Measurements from ENCODE around the gene LRP6. TPM values are rescaled to one million over a fixed set of nuclear protein-coding genes. Genes with fewer than 3 reads are reported as not detected.

Gene LRP6
- total and polyA plus RNA-seq, 4 donors = 14.7 to 76.8 (median 23.2) TPM

GRCh38 chr12:12249216-12250050 lies 17.4 kb downstream of the LRP6 start:
- no peak for TF ChIP-seq YY1 (IDR thresholded peaks at IDR 0.05)
- WGBS = 90% methylated on average over 4 of the region's 4 CpGs
- Histone ChIP-seq H3K4me3 (ENCODE audit: low read depth in 1 of 3, low read length in 3 of 3) (no peak overlapping the region), H3K9ac (ENCODE audit: low read depth in 1 of 2, low read length in 2 of 2) (no peak overlapping the region), H3K27ac (ENCODE audit: low read depth in 1 of 2, low read length in 2 of 2) (no peak overlapping the region), H3K9me3 (ENCODE audit: control insufficient read depth in 4 of 4, low read length in 3 of 4) (no peaks in the 10 kb centered on the region), H3K4me1 (ENCODE audit: control insufficient read depth in 4 of 4, insufficient read depth in 4 of 4, low read length in 3 of 4) (peaks cover 0 to 7% (median 3%) of the 10 kb centered on the region in 4 donors), H3K36me3 (ENCODE audit: control insufficient read depth in 4 of 4, insufficient read depth in 3 of 4, low read depth in 1 of 4, low read length in 3 of 4) (no peaks in the 10 kb centered on the region), H3K27me3 (ENCODE audit: control insufficient read depth in 4 of 4, insufficient read depth in 4 of 4, low read length in 3 of 4) (no peaks in the 10 kb centered on the region)
- DNase-seq (ENCODE audit: low spot score) = no peak

GRCh38 chr12:12247584-12247983 lies 19.3 kb downstream of the LRP6 start:
- no peak overlapping the region for H3K27ac ChIP-seq (ENCODE audit: low read depth in 1 of 2, low read length in 2 of 2)
- H3K4me1 ChIP-seq (ENCODE audit: control insufficient read depth in 4 of 4, insufficient read depth in 4 of 4, low read length in 3 of 4) = peaks cover 0 to 8% (median 4%) of the 10 kb centered on the region in 4 donors
- no peaks in the 10 kb centered on the region for H3K27me3 ChIP-seq (ENCODE audit: control insufficient read depth in 4 of 4, insufficient read depth in 4 of 4, low read length in 3 of 4)
- H3K9ac ChIP-seq (ENCODE audit: low read depth in 1 of 2, low read length in 2 of 2) = no peak overlapping the region
- no peak for TF ChIP-seq GABPA (IDR thresholded peaks at IDR 0.05 in 1 of 2, conservative IDR thresholded peaks at IDR 0.05 in 1 of 2)
- TF ChIP-seq HNF4A (conservative IDR thresholded peaks at IDR 0.05) = no peak
- TF ChIP-seq RXRA (IDR thresholded peaks at IDR 0.05) = no peak
- no peak for TF ChIP-seq TAF1 (conservative IDR thresholded peaks at IDR 0.05)
- no peak for TF ChIP-seq CTCF (IDR thresholded peaks at IDR 0.05; ENCODE audit: low read depth, low read length, missing input control)
- TF ChIP-seq EGR1 (IDR thresholded peaks at IDR 0.05; ENCODE audit: low read depth in 2 of 2) = no peak
- DNase-seq (ENCODE audit: low spot score) = no peak
- H3K9me3 ChIP-seq (ENCODE audit: control insufficient read depth in 4 of 4, low read length in 3 of 4) = no peaks in the 10 kb centered on the region
- peaks cover 2 to 6% (median 4%) of the 10 kb centered on the region in 4 donors for H3K36me3 ChIP-seq (ENCODE audit: control insufficient read depth in 4 of 4, insufficient read depth in 3 of 4, low read depth in 1 of 4, low read length in 3 of 4)
- H3K4me3 ChIP-seq (ENCODE audit: low read depth in 1 of 3, low read length in 3 of 3) = no peak overlapping the region

- peaks cover 2 to 13% (median 6%) of the 10 kb centered on the region in 4 donors for H3K4me1 ChIP-seq (ENCODE audit: control insufficient read depth in 4 of 4, insufficient read depth in 4 of 4, low read length in 3 of 4)
- H3K9me3 ChIP-seq (ENCODE audit: control insufficient read depth in 4 of 4, low read length in 3 of 4) = no peaks in the 10 kb centered on the region
- no peak overlapping the region for H3K4me3 ChIP-seq (ENCODE audit: low read depth in 1 of 3, low read length in 3 of 3)
- WGBS = 96% methylated on average over 12 of the region's 12 CpGs
- H3K27ac ChIP-seq (ENCODE audit: low read depth in 1 of 2, low read length in 2 of 2) = no peak overlapping the region
- H3K9ac ChIP-seq (ENCODE audit: low read depth in 1 of 2, low read length in 2 of 2) = no peak overlapping the region
- no peak for TF ChIP-seq GABPA (IDR thresholded peaks at IDR 0.05 in 1 of 2, conservative IDR thresholded peaks at IDR 0.05 in 1 of 2)
- no peak for TF ChIP-seq YY1 (IDR thresholded peaks at IDR 0.05)
- TF ChIP-seq MAX (IDR thresholded peaks at IDR 0.05) = no peak
- no peak for TF ChIP-seq ATF3 (IDR thresholded peaks at IDR 0.05)
- peaks cover 2 to 6% (median 4%) of the 10 kb centered on the region in 4 donors for H3K36me3 ChIP-seq (ENCODE audit: control insufficient read depth in 4 of 4, insufficient read depth in 3 of 4, low read depth in 1 of 4, low read length in 3 of 4)
- DNase-seq (ENCODE audit: low spot score) = no peak
- H3K27me3 ChIP-seq (ENCODE audit: control insufficient read depth in 4 of 4, insufficient read depth in 4 of 4, low read length in 3 of 4) = no peaks in the 10 kb centered on the region
Measured at GRCh38 chr12:12244341-12244740, 22.5 kb downstream of the LRP6 start.
